Pancreas (tissue), 10 donors: ENCODE data around the gene PLA2G4B. TPM values are rescaled to one million over a fixed set of nuclear protein-coding genes. Genes with fewer than 3 reads are reported as not detected.

Source experiments
- ATAC-seq, 4 donors: fragments of 200-7000 bp; cut with Tn5 transposase; one replicate each; pipeline versions ENCODE4 v1.8.0 to v1.9.1; 2020; ENCODE audit warnings: mild to moderate bottlenecking in 4 of 4, moderate library complexity in 4 of 4
- DNase-seq, 6 donors: peaks; one replicate each; pipeline ENCODE4 v3.0.0-alpha.2; 2020
- FAIRE-seq: peaks from 2 replicates; lab custom pipeline; 2012; peaks lifted over from hg19 to GRCh38; lab: Jason Lieb, UNC
- H3K27ac ChIP-seq, 4 donors: fragments of 200-600 bp; sonication (generic); 1 replicate in 3 of 4; 2 replicates in 1 of 4; pipeline versions ENCODE4 v1.5.0 to v1.8.0; 2020
- H3K27me3 ChIP-seq, 4 donors: fragments of 200-600 bp; one replicate each; pipeline ENCODE4 v1.8.0; 2021
- H3K36me3 ChIP-seq, 3 donors: fragments of 200-600 bp; sonication (generic) in 1 of 3; one replicate each; pipeline versions ENCODE4 v1.5.0 to v1.8.0; 2020 to 2021
- H3K4me1 ChIP-seq, 3 donors: fragments of 200-600 bp; one replicate each; pipeline ENCODE4 v1.8.0; 2021
- H3K4me3 ChIP-seq, 4 donors: fragments of 200-600 bp; sonication (generic) in 2 of 4; one replicate each; pipeline versions ENCODE4 v1.5.0 to v1.8.0; 2020 to 2021
- H3K9me3 ChIP-seq, 4 donors: fragments of 200-600 bp; one replicate each; pipeline ENCODE4 v1.8.0; 2021
- CTCF ChIP-seq, 4 donors: fragments of 200-600 bp; sonication (generic) in 3 of 4; IDR thresholded peaks; one replicate each; pipeline versions ENCODE4 v1.5.0 to v1.8.0; 2021; ENCODE audit warnings: antibody characterized with exemption in 4 of 4
- WGBS, 2 donors: extraction: QIAGEN DNeasy Blood & Tissue Kit; methylation state at CpG; one replicate each; pipeline ENCODE4 v1.1.7; 2013; 5-methylcytosine and 5-hydroxymethylcytosine counted together
- intact Hi-C, 3 donors: fragments of 100-400 bp; cut with DNase I; formaldehyde crosslinking; loops; one replicate each; pipeline versions ENCODE4 v1.11.1 to v1.14.2; 2022
- polyA plus RNA-seq, 2 donors: library from polyadenylated mRNA; stranded (reverse); fragments of 200-250 nt; gene quantifications; one replicate each; pipeline ENCODE4 v1.2.3, GENCODE V29; 2013
- total RNA-seq, 6 donors: library from RNA; stranded (reverse); fragmentation: NEBNext Ultra II Directional in 4 of 6; extraction: Animal tissue kit (Norgen Biotek cat#: 25700) in 4 of 6; gene quantifications; one replicate each; pipeline versions ENCODE4 v1.2.1 to v1.2.4, GENCODE V29; 2021 to 2023
- donor health status: healthy with polysubstance abuse.
- donor health status: DM: no; HTN: no; CAD: no; lungs with moderate emphysema.
- donor health status: DM: no; HTN: no; CAD: no.
- donor health status: control.
- donor health status: control.
- donor health status: Bipolar disorder and iron deficiency.
- donor health status: DM: yes; HTN: yes; CAD: no.
- donor health status: DM: no; HTN: no; CAD: no.
- donor health status: DM: no; HTN: no; CAD: no.
- donor health status: DM: yes; HTN: yes; CAD: no.

PLA2G4B gene
- total and polyA plus RNA-seq, 8 donors: 3.5 to 56.8 (median 6.4) TPM

GRCh38 chr15:41801185-41801584 lies 37.5 kb upstream of the PLA2G4B start:
- Histone ChIP-seq H3K4me3 (no peak overlapping the region), H3K36me3 (no peaks in the 10 kb centered on the region), H3K9me3 (no peaks in the 10 kb centered on the region), H3K4me1 (no peaks in the 10 kb centered on the region), H3K27me3 (no peaks in the 10 kb centered on the region), H3K27ac (no peak overlapping the region)
- DNase-seq (no peak), FAIRE-seq (no peak), ATAC-seq (no peak)
- intact Hi-C loops: loop anchor here in 1 of 3 donors (10.0 kb wide), 1 partner anchor 196 kb away; no protein-coding TSS in a partner anchor
- WGBS, 2 donors: 88 to 93% methylated on average over 3 of the region's 3 CpGs
- TF ChIP-seq CTCF (IDR thresholded peaks at IDR 0.05): no peak

- Histone ChIP-seq H3K27me3 (no peaks in the 10 kb centered on the region), H3K4me3 (no peak overlapping the region), H3K9me3 (no peaks in the 10 kb centered on the region), H3K36me3 (no peaks in the 10 kb centered on the region), H3K27ac (no peak overlapping the region), H3K4me1 (no peaks in the 10 kb centered on the region)
- intact Hi-C loops: loop anchor here in 1 of 3 donors (10.0 kb wide), 1 partner anchor 197 kb away; no protein-coding TSS in a partner anchor
- FAIRE-seq (no peak), DNase-seq (no peak), ATAC-seq (no peak)
- TF ChIP-seq CTCF (IDR thresholded peaks at IDR 0.05): no peak
- 92 to 93% methylated on average over 3 of the region's 3 CpGs for WGBS, 2 donors
Observed at GRCh38 chr15:41801850-41802455, 36.7 kb upstream of the PLA2G4B start.

GRCh38 chr15:41804361-41804760 lies 34.3 kb upstream of the PLA2G4B start:
- no peak overlapping the region for H3K4me3 ChIP-seq
- TF ChIP-seq CTCF (IDR thresholded peaks at IDR 0.05): no peak
- DNase-seq (no peak), ATAC-seq (no peak), FAIRE-seq (no peak)
- no peaks in the 10 kb centered on the region for H3K36me3 ChIP-seq
- 92 to 100% methylated on average over 2 of the region's 2 CpGs for WGBS, 2 donors
- no peaks in the 10 kb centered on the region for H3K4me1 ChIP-seq
- H3K27ac ChIP-seq: no peak overlapping the region
- H3K9me3 ChIP-seq: no peaks in the 10 kb centered on the region
- intact Hi-C loops: loop anchor here in 1 of 3 donors (10.0 kb wide), 1 partner anchor 200 kb away; no protein-coding TSS in a partner anchor
- H3K27me3 ChIP-seq: no peaks in the 10 kb centered on the region

GRCh38 chr15:41804916-41805666 lies 33.6 kb upstream of the PLA2G4B start:
- Histone ChIP-seq H3K4me3 (no peak overlapping the region), H3K27me3 (no peaks in the 10 kb centered on the region), H3K4me1 (no peaks in the 10 kb centered on the region), H3K27ac (no peak overlapping the region), H3K9me3 (no peaks in the 10 kb centered on the region), H3K36me3 (no peaks in the 10 kb centered on the region)
- DNase-seq (no peak), FAIRE-seq (no peak), ATAC-seq (no peak)
- TF ChIP-seq CTCF (IDR thresholded peaks at IDR 0.05): no peak
- intact Hi-C loops: loop anchor here in 1 of 3 donors (10.0 kb wide), 1 partner anchor 200 kb away; no protein-coding TSS in a partner anchor
- 82 to 83% methylated on average over 8 of the region's 8 CpGs for WGBS, 2 donors
